ENCODE data around the gene ARHGAP42.
"Not testable (repeated sequence)": the region's sequence is repeated elsewhere in the genome, so short reads cannot be mapped to it uniquely, and the experiment has no call there.

ARHGAP42 gene

GRCh38 chr11:100687054-100687629, at the start of gene ARHGAP42:
ARHGAP42 (plus strand) TSS chr11:100687288; CDS start chr11:100687679, 391 bp downstream.
- no peak for DNase-seq

- DNase-seq: no peak
Measured at GRCh38 chr11:100637706-100638105, 49.4 kb upstream of the ARHGAP42 start.

GRCh38 chr11:100638648-100639047, 48.4 kb upstream of the ARHGAP42 start:
- no peak for DNase-seq

- DNase-seq: no peak
Measured at GRCh38 chr11:100639140-100639539, 47.9 kb upstream of the ARHGAP42 start.

GRCh38 chr11:100640071-100640470, 47.0 kb upstream of the ARHGAP42 start:
- DNase-seq: no peak

GRCh38 chr11:100640646-100641045, 46.4 kb upstream of the ARHGAP42 start:
- no peak for DNase-seq

GRCh38 chr11:100641456-100641855, 45.6 kb upstream of the ARHGAP42 start:
- DNase-seq: no peak

- no peak for DNase-seq
Measured at GRCh38 chr11:100646545-100646944, 40.5 kb upstream of the ARHGAP42 start.

- no peak for DNase-seq
Measured at GRCh38 chr11:100647861-100648260, 39.2 kb upstream of the ARHGAP42 start.

GRCh38 chr11:100663583-100663982, 23.5 kb upstream of the ARHGAP42 start:
- no peak for DNase-seq

GRCh38 chr11:100663996-100664395, 23.1 kb upstream of the ARHGAP42 start:
- no peak for DNase-seq

- DNase-seq: not testable (repeated sequence)
Measured at GRCh38 chr11:100666816-100667215, 20.3 kb upstream of the ARHGAP42 start.

GRCh38 chr11:100667449-100667848, 19.6 kb upstream of the ARHGAP42 start:
- no peak for DNase-seq

- DNase-seq: no peak
Measured at GRCh38 chr11:100670140-100670539, 16.9 kb upstream of the ARHGAP42 start.

GRCh38 chr11:100671471-100671870, 15.6 kb upstream of the ARHGAP42 start:
- no peak for DNase-seq

GRCh38 chr11:100672498-100673033, 14.5 kb upstream of the ARHGAP42 start:
- no peak for DNase-seq

- DNase-seq: no peak
Measured at GRCh38 chr11:100673063-100673462, 14.0 kb upstream of the ARHGAP42 start.

GRCh38 chr11:100674212-100674611, 12.9 kb upstream of the ARHGAP42 start:
- no peak for DNase-seq

- no peak for DNase-seq
Measured at GRCh38 chr11:100675115-100675650, 11.9 kb upstream of the ARHGAP42 start.

- no peak for DNase-seq
Measured at GRCh38 chr11:100676901-100677300, 10.2 kb upstream of the ARHGAP42 start.

- DNase-seq: no peak
Measured at GRCh38 chr11:100677796-100678195, 9.3 kb upstream of the ARHGAP42 start.

GRCh38 chr11:100680070-100680469, 7.0 kb upstream of the ARHGAP42 start:
- no peak for DNase-seq

- DNase-seq: no peak
Measured at GRCh38 chr11:100681064-100681502, 6.0 kb upstream of the ARHGAP42 start.

GRCh38 chr11:100682247-100682969, 4.7 kb upstream of the ARHGAP42 start:
- no peak for DNase-seq
